ENCODE results near the gene TMEM221.

Gene TMEM221

DNA sequence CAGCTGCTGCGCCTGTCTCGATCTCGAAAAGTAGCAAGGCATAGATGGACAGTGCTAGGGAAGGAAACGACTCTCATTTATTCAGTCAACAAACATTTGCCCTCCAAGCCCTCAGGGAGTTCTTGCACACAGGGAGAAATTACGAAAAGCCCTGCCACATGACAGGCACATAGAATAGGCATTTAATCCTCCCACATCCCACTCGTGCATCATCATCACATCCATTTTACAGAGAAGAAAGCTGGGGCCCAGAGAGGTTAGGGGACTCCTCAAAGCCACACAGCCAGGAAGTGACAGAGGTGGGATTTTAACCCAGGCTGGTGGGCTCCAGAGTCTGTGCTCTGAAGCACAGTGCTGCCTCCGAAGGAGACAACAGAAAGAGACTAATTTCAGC, 11.6 kb downstream of the TMEM221 start:
- no peak for DNase-seq

DNA sequence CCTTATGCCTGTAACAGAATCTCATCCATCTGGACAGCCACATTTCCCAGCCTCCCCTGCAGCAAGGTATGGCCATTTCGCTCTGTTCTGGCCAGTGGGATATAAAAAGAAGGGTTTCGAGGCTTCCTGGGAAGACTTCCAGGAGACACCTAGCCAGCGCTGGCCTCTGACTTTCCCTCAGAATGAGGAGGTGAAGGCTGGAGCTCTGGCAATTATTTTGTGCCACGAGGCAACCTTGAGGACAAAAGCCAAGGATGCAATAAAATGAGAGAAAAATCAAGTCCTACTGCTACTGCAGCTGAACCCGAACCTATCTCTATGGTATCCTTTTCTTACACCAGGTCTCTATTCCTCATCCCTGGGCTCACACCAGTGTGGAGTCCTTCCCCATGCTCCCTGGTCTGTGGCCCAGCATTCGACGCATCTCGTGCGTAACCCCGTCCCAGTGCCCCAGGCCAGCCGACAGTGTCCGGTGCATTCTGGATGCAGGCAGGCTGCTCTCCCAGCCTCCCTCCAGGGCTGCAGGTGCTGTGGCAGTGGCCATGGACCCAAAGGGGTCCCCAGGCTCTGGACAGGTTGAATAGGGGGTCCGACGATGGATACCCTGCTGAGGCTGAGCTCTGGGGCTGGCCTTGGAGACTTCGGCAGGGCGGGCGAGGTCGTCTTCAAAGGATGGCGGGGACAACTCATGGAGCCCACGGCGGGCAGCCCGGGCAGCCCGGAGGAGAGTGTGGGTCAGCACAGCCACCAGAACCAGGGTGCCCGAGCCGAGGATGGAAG, 12.2 kb downstream of the TMEM221 start:
- DNase-seq = no peak

DNA sequence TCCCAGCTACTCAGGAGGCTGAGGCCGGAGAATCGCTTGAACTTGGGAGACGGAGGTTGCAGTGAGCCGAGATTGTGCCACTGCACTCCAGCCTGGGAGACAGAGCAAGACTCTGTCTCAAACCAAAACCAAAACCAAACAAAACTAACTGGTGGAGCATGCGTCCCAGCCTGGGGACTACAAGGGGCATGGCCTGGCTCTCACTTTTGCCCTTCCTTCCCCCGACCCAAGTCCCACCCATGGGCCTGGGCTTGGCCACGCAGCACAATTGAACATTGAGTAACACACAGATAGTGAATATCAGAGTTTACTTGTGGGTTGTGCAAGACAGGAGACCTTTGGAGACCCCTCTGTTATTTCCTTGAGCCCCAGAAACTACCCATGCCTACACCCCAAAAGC, 13.2 kb downstream of the TMEM221 start:
- no peak for DNase-seq

DNA sequence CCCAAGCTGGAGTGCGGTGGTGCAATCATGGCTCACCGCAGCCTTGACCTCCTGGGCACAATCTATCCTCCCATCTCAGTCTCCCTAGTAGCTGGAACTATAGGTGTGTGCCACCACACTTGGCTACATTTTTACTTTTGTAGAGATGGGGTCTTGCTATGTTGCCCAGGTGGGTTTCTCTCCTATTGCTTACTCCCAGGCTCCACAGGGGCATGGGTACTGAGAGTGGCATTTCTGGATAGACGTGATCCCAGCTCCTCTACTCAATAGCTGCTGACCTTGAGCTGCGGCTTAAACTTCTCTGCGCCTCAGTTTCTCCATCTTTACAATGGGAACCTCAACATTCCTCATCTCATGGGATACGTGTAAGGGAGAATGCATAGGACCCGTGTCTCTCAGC, 17.1 kb downstream of the TMEM221 start:
- no peak for DNase-seq

DNA sequence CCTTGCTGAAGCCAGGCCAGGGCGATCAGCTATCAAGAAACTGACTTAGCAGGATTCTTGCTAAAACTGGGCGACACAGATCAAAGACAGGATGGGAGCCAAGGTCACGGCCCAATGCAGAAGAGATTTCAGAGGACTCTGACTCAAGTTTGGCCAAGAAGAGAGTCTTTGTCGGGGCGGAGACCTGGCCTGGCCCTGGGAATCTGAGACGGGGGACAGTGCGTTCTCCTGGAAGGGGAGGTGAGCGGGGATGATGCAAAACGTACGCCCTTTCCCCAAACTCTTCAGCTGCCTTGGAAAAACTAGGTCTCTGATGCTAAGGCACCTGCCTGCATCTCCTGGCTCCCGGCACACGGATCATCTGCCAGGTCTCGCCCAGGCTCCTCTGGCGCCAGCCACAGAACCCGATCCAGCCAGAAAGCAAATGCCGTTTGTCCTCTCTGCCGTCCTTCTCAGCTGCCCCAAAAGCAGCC, 18.8 kb downstream of the TMEM221 start:
- DNase-seq = no peak

DNA sequence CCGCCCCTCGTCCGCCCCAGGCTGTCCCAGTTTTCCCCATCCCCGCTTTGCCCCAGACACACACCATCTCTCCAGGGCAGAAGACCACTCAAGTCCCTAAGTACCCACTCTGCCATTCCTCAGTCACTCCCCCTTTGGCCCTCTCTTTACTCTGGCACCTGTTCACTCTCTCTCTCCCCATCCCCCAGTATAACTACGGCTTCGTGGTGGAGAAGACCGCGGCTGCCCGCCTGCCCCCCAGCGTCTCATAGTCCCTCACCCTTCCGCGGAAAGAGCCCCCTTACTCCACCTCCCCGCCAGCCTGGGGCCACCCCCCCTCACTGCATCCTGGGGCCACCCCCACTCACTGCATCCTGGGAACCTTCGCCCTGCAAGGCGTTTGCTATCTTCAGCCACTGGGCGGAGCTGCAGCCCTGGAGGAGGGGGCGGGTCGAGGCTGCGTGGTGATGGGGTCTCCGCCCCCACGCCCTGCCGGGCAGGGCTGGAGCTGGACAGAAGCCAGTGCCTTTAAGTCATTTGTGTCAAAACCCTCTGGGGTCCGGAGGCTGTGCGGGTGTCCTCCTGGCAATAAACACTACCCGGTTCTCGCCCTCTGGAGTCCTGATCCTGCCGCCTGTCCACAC, 23.6 kb downstream of the TMEM221 start:
- no peak for DNase-seq

DNA sequence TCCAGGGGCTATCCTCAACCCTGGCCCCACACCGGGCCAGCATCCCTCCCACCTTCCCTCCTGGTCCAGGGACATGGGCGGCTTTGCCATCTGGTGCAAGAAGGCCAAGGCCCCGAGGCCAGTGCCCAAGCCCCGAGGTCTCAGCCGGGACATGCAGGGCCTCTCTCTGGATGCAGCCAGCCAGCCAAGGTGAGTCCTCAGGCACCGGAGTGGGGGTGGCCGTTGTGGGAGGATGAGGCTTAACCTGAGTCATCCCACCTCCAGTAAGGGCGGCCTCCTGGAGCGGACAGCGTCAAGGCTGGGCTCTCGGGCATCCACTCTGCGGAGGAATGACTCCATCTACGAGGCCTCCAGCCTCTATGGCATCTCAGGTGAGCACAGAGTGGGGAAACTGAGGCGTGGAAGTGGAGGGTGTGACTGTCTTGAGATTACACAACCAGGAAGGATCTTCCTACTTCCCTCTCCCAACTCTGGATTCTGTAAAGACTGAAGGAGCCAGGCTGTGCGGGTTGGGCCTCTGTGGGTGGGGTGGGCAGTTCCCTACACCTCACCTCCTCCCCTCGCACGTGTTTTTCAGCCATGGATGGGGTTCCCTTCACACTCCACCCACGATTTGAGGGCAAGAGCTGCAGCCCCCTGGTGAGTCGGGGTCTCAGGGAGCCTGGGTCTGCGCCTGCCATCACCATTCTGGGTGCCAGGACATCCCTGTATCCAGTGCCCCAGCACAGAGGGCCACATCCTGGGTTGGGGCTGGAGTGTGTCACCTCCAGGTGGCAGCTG, 24.8 kb downstream of the TMEM221 start:
- no peak for DNase-seq

DNA sequence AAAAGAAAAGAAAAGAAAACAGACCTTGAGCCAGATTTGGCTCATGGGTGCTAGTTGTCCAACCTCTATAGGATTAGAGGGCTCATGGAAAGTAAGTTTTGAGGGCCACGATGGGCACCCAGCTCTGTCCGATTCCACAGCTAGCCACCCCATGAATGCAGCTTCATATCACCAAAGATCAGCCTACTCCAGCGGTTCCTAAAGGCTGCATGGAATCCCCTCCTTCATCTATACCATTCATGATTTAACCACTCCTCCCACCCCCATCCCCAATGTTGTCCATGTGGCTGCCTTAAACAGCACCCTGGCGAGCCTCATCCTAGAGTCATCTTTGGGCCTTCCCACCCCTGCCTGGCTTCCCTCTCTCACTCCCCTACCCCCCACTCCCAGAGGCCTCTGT, 26.5 kb downstream of the TMEM221 start:
- no peak for DNase-seq

DNA sequence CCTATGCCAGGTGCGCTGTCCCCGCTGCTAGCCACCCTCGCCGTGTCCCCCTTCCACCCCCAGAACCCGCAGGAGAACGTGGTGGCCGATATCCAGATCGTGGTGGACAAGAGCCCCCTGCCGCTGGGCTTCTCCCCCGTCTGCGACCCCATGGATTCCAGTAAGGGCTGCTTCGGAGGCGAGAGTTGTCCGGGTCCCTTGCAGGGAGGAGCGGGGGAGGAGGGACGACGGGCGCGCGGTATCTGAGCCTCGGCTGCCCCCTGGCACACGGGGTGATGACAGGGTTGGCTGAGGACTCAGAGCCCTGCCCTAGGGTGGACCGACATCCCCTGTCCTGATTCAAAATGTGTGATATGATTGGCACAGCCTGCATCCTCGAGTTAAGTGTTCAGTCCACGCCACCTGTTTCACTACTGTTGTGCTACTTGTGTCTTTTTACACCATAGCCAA, 28.0 kb downstream of the TMEM221 start:
- peak; percentile 27 for DNase-seq

DNA sequence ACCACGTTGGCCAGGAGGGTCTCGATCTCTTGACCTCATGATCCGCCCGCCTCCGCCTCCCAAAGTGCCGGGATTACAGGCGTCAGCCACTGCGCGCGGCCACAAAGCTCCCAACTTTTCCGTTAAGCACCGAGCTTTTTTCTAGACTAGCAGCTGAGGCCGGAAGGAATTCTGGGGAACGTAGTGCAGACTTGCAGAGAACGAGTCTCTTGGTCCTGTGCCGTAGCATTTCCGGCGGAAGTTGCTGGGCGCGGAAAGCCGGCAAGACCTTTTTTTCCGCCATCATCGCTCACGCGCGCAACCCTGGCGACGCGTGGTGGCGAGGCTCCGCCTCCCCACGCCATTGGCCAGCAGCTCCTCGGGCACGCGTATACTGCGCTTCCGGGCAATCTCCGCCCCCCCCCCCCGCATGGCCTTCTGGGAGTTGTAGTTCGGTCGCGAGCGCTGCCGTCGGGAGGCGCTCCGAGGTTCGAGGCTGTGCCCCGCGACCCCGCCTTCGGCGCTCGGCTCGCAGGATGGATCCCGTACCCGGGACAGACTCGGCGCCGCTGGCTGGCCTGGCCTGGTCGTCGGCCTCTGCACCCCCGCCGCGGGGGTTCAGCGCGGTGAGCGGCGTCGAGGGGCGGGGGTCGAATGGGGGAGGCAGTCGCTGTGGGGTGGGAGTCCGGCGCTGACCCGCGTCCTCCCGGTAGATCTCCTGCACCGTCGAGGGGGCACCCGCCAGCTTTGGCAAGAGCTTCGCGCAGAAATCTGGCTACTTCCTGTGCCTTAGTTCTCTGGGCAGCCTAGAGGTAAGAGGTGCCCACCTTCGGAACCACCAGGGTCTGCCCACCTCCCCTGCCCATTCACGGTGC, 28.6 kb downstream of the TMEM221 start, which contains the start of gene MVB12A:
TSS of gene MVB12A (plus strand) at position 427 of the 854 bp plus-strand sequence. CDS start at position 516, 89 bp downstream.
- peak; percentile 93 for DNase-seq

DNA sequence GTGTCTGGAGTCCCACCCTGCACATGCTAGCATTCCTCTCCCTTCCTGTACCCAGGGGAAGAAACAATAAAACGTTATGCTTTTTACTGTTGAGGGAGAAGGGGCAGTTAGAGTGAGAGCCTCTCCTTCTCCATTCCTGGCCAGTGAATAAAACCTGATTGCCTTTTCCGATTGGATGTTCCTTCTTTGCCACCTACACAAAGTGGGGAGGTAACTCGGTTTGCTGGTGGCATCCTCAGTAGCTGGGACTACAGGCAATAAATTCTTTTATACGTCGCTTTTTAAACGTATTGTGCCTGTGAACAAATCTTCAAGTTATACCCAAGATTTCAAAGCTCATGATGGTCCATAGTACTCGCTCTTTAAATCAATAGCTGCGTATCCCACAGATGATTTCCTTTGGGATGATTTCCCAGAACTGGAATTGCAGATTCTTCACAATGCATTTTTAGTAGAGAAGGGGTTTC, 29.3 kb downstream of the TMEM221 start:
- no peak for DNase-seq

DNA sequence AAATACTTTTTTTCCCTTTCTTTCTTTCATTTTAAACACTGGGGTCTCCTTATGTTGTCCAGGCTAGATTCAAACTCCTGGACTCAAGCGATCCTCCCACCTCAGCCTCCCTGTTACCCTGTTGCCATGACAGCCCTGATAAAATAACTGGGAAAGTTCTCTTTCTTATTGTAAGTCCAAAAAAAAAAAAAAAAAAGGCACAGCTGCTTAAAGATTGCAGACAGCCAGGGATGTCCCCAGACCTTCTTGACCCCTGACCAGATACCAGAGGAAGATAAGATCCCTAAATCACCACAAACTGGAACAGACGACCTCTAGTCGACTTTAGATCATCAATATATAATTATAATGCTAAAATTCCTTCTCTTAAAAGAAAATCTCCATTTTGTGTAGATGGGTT, 29.8 kb downstream of the TMEM221 start:
- DNase-seq = no peak

DNA sequence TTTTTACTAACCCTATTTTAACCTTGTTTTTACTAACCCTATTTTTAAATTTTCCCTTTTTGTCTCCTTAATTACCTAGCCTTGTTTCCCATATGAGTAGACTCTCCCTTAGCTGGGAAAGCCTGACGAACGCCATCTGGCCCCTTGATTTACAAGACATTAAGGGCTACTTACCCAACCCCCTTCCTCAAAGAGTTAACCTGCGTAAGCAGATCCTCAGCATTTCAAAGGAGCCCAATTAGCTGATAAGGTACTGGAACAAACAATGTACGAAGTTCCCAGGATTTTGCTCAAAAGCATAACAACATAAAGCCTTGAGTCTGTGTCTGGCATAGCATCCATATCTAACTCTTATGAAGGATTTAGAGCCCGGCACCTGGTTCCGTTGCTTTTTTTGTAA, 33.3 kb downstream of the TMEM221 start:
- DNase-seq = no peak

DNA sequence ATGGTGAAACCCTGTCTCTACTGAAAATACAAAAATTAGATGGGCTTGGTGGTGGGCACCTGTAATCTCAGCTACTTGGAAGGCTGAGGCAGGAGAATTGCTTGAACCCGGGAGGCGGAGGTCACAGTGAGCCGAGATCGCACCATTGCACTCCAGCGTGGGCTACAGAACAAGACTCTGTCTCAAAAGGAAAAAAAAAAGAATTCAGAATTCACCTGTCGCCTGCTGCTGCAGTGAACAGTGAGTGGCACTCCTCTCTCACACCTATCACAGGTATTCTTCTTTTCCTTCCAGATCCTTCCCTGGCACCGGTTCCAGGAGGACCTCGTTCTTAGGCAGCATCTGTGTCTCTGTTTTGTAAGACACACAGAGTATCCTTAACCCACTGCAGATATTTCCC, 34.4 kb downstream of the TMEM221 start:
- no peak for DNase-seq

DNA sequence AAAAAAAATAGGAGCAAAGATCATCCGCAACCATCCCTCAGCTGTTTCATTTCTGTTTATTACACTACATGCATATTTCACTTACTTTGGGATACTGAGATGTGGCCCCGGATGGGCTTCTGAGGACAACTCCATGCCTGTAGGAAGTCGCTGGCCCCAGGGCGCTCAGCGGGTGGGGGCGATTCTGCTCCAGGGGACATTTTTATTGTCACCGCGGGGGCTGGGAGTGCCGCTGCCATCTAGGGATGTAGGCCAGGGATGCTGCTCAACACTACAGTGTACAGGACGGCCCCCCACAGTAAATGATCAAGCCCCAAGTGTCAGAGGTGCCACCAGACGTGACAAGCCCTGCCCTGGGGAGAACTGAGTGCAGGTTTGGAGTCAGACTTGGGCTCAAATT, 36.7 kb downstream of the TMEM221 start:
- DNase-seq = no peak

DNA sequence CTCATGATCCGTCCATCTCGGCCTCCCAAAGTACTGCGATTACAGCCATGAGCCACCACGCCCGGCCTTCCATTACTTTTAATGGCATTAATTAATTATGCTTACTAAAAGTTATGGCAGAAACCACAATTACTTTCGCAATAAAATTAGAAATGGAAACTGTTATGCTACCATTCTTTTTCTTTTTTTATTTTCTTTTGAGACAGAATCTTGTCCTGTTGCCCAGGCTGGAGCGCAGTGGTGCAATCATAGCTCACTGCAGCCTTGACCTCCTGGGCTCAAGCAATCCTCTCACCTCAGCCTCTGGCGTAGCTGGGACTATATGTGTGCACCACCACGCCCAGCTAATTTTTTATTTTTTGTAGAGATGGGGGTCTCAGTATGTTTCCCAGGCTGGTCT, 38.5 kb downstream of the TMEM221 start:
- DNase-seq = no peak

DNA sequence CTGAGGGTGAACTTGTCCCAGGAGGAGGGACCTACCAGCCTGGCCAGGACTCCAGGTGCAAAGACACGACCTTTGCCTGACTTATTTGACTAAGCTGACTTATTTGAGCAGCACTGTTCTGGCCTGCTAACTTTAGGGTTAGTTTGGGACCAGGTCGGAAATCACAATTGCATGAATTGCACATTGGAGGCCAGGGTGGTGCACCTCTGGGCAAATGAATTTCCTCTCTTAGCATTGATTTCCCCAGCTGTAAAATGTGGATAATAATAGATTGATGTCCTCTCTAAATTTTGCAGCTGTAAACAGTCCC, 41.6 kb downstream of the TMEM221 start:
- no peak for DNase-seq

DNA sequence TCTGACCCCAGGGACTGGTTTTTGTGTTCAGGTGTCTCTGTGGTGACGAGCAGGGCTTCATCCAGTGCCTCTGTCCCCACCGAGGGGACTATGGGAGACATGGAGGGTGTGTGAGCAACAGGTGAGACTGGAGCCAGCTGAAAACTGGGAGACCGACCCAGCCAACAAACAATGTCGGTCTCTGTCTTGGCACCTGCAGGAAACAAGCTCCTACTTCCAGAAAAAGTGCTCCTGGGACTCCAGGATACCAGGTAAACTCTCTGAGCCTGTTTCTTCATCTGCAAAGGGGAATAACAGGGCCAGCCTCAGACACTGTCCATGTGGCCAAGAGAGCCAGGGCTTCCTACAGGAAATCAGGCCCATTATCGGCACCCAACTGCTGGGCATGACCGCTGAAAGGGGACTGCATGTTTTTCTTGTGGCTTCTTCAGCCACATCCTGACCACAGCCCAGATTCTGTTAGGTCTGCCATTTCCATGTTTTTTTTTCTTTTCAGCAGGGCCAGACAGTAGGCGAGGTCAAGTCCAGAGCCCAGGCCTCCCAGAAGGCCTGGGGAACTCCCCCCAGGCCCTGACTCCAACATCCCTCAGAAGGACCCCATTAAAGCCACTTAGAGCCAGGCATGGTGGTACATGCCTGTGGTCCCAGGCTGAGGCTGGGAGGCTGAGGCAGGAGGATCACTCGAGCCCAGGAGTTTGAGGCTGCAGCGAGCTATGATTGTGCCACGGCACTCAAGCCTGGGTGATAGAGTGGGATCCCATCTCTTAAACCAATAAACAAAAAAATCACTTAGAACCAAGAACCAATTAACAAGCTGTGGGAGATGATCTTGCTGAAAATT, 42.2 kb downstream of the TMEM221 start:
- no peak for DNase-seq

DNA sequence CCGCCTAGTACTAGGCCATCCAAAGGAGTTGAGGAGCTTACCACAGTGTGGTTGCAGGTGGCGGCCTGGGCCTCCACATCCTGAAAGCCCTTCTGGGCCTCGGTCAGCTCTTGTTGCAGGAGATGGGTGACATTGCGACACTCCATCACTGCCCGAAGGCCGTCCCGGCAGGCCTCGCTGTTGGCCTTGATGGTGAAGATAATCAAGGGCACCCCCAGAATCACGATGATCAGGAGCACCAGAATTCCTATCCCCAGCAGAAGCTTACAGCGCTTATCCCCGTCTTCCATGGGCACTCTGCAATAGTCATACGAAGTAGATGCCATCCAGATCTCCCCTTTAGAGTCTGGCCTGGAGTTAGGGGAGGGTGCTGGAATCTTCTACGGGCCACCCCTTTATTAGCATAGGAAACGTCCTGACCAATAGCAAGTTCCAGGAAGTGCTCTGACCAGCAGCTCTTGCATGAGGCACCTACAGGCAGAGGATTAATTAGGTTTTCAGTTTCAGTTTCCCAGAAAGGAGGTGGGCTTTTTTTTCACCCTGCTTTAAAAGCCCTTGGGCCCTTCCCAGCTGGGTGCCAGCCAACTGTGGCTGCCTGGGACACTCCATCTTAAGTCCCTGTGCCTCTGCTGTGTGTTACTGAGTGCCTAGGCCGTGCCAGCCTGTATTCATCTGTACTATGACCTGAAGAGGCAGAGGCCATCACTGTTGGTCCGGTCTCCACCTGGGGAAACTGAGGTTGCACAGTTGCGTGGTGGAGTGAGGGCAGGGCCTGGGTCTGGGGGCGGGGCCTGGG, 43.0 kb downstream of the TMEM221 start, which contains the start of gene BST2:
TSS of gene BST2 (minus strand) at position 381 of the 796 bp plus-strand sequence. CDS start at position 326, 55 bp downstream.
- peak; percentile 30 for DNase-seq

DNA sequence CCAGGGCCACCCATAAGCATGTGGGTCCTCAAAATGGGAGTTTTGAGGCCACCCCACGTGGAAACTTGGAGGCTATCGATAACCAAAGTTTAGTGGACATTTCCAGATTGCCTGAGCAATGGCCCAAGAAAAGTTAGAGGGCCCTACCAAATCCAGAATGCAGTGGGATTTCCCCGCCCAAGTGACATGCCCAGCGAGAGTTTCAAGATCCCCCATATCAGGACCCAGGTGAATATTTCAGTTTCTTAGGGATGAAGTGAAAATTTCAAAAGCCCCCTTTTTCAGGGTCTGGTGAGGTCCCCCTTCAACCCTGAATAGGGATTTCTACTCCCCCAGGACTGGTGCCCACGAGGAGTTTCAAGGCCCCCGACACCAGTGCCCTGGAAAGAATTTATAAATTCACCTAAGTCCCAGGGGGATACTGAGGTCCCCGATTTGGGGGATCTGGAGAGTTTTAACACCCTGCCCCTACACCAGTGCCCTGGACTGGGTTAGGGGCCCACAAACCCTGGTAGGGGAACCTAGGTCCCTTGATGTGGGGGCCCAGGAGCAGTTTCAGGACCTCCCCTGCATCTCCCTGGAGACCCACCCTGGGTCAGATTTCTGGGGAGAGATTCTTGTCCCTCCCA, 43.7 kb downstream of the TMEM221 start:
- DNase-seq = no peak

Data from stimulated activated CD4-positive, alpha-beta T cell treated with anti-CD3 and anti-CD28 coated beads, Interleukin-12 subunit alpha, Interleukin-12 subunit beta, amount 100 ng/mL, for 4 hours (primary cell).